Common myeloid progenitor, CD34-positive (primary cell): ENCODE results near the gene LPP.

Experiments used
- CTCF ChIA-PET: fragments of 350-600 bp; sonication (Branson Sonifier 250); formaldehyde crosslinking; loops from one replicate; lab custom pipeline; 2021; ENCODE audit warnings: antibody characterized with exemption; lab: Charles Lee
- POLR2A ChIA-PET: fragments of 350-600 bp; sonication (Branson Sonifier 250); formaldehyde crosslinking; loops from one replicate; lab custom pipeline; 2021; ENCODE audit warnings: antibody characterized with exemption; lab: Charles Lee
- DNase-seq, 3 donors: peaks; one replicate each; pipeline versions ENCODE4 v3.0.0 to v3.0.0-alpha.2; 2013
- H3K27ac ChIP-seq, 2 experiments: 1 replicate in 1 of 2; 2 replicates in 1 of 2; pipeline ENCODE4 v1.7.0; 2013; ENCODE audit warnings: inconsistent platforms in 2 of 2, low read length in 2 of 2, mild to moderate bottlenecking in 2 of 2, low read depth in 1 of 2, moderate library complexity in 1 of 2; ENCODE audit not compliant: severe bottlenecking in 2 of 2, insufficient read depth in 1 of 2, poor library complexity in 1 of 2
- H3K27me3 ChIP-seq, 5 experiments: replicated peaks in 2 of 5; 1 replicate in 3 of 5; 2 replicates in 2 of 5; pipeline versions ENCODE4 v1.6.1 to v1.7.0; 2013; ENCODE audit warnings: low read length in 4 of 5, mild to moderate bottlenecking in 2 of 5, moderate library complexity in 2 of 5, inconsistent platforms in 1 of 5; ENCODE audit not compliant: insufficient read depth in 5 of 5, control insufficient read depth in 4 of 5
- H3K36me3 ChIP-seq, 4 experiments: 1 replicate in 2 of 4; 2 replicates in 2 of 4; pipeline versions ENCODE4 v1.6.1 to v1.7.0; 2013; ENCODE audit warnings: low read length in 3 of 4, control low read depth in 1 of 4, mild to moderate bottlenecking in 1 of 4; ENCODE audit not compliant: control insufficient read depth in 4 of 4, insufficient read depth in 4 of 4
- H3K4me1 ChIP-seq, 4 experiments: 1 replicate in 3 of 4; 2 replicates in 1 of 4; pipeline versions ENCODE4 v1.6.1 to v1.7.1; 2013; ENCODE audit warnings: low read length in 3 of 4, mild to moderate bottlenecking in 3 of 4, control low read depth in 1 of 4, inconsistent platforms in 1 of 4, moderate library complexity in 1 of 4; ENCODE audit not compliant: control insufficient read depth in 4 of 4, insufficient read depth in 4 of 4; ENCODE audit errors: control extremely low read depth in 1 of 4
- H3K4me3 ChIP-seq, 7 experiments: 1 replicate in 4 of 7; 2 replicates in 3 of 7; pipeline versions ENCODE4 v1.5.1 to v1.7.0; 2013; ENCODE audit warnings: mild to moderate bottlenecking in 7 of 7, low read length in 6 of 7, moderate library complexity in 6 of 7, inconsistent platforms in 2 of 7, low read depth in 2 of 7, control low read depth in 1 of 7; ENCODE audit not compliant: insufficient read depth in 4 of 7, control insufficient read depth in 1 of 7; ENCODE audit errors: extremely low read depth in 1 of 7
- H3K9me3 ChIP-seq, 5 experiments: 1 replicate in 4 of 5; 2 replicates in 1 of 5; pipeline versions ENCODE4 v1.6.1 to v1.7.1; 2013; ENCODE audit warnings: low read length in 4 of 5, mild to moderate bottlenecking in 2 of 5, inconsistent platforms in 1 of 5, low read depth in 1 of 5, moderate library complexity in 1 of 5; ENCODE audit not compliant: control insufficient read depth in 4 of 5, insufficient read depth in 2 of 5; ENCODE audit errors: control extremely low read depth in 1 of 5
- WGBS: methylation state at CpG from one replicate; pipeline ENCODE4 v1.1.5; 2013; ENCODE audit not compliant: insufficient coverage; 5-methylcytosine and 5-hydroxymethylcytosine counted together

Gene LPP

DNA sequence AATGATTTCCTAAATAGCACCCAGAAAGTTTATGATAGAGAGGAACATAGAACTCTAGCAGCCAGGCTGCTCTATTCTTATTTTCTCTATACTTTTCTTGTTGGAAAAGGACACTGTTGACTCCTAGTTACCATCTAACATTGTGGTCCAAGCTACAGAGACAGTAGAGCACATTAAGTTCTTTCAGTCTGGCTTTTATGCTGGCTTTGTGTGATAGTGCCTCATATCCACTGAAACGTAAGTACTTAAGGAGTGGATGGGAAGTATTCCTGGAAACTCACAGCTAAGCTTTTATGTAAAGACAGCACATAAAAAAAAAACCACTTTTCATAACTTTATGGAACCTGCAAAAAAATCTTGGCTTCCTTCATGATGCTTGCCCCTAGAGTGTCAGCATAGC lies 537.7 kb downstream of the LPP start:
- no peaks in the 10 kb centered on the region for H3K36me3 ChIP-seq
- H3K27me3 ChIP-seq, result no peaks in the 10 kb centered on the region
- ChIA-PET POLR2A (no interaction called here), CTCF (interaction anchor here (1.7 kb wide), 1 partner anchor 17 kb away, joined by 4 read pairs; no protein-coding TSS in a partner anchor)
- WGBS, result no CpG with 5 or more reads among the region's 1 CpG
- no peak overlapping the region for H3K4me3 ChIP-seq
- H3K9me3 ChIP-seq, result no peaks in the 10 kb centered on the region
- H3K4me1 ChIP-seq, result peaks cover 9 to 13% (median 12%) of the 10 kb centered on the region in 4 experiments
- no peak overlapping the region for H3K27ac ChIP-seq
- no peak for DNase-seq

DNA sequence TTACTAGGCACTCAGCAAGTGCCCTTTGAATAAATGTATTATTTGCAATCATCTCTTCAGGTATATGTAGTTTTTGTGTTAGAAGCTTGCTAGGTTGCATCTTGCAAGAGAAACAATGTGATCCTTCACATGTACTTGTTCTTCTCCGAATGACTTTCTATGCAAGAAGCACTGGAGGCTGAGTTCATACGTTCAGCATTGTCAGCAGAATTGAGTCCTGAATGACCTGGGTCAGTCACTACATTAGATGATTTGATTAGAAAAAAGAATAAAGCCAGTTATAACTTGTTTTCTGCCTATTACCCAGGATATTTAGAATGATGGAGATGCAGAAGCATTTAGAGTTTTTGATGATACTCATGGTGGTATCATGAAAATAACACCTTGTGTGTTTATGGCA lies 538.7 kb downstream of the LPP start:
- no peak for DNase-seq
- Histone ChIP-seq H3K36me3 (no peaks in the 10 kb centered on the region), H3K4me3 (no peak overlapping the region), H3K4me1 (peaks cover 0 to 6% (median 4%) of the 10 kb centered on the region in 4 experiments), H3K27me3 (no peaks in the 10 kb centered on the region), H3K27ac (no peak overlapping the region), H3K9me3 (no peaks in the 10 kb centered on the region)
- POLR2A ChIA-PET, result no interaction called here
- WGBS, result no CpG with 5 or more reads among the region's 2 CpGs
- CTCF ChIA-PET, result no interaction called here

DNA sequence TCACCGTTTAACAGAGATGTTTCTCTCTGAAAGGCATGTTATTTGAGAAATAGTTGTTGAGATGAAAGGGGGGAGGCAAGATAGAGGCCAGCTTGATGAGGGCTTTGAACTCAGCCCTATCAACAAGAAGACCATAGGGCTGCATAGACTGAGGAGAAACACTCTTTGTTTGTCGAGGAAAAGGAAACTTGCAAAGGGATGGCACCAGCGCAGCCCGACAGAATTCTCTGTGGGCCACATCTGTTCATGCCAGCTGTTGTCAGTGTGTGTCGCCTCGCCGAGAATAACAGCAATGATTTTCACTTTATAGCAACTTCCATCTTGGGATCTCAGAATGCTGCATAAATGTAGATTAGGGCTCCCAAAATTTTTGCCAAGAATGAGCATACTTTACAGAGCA lies 539.5 kb downstream of the LPP start:
- Histone ChIP-seq H3K27ac (no peak overlapping the region), H3K4me3 (no peak overlapping the region), H3K36me3 (no peaks in the 10 kb centered on the region), H3K4me1 (peaks cover 0 to 6% (median 3%) of the 10 kb centered on the region in 4 experiments), H3K9me3 (no peaks in the 10 kb centered on the region), H3K27me3 (no peaks in the 10 kb centered on the region)
- ChIA-PET CTCF (no interaction called here), POLR2A (interaction anchor here (0.7 kb wide), 1 partner anchor 1268 kb away, joined by 3 read pairs; no protein-coding TSS in a partner anchor)
- WGBS, result 97% methylated on average over 7 of the region's 7 CpGs
- DNase-seq, result no peak

GRCh38 chr3:188695241-188695640 lies 541.3 kb downstream of the LPP start:
- POLR2A ChIA-PET, result no interaction called here
- H3K27me3 ChIP-seq, result no peaks in the 10 kb centered on the region
- 94% methylated on average over 3 of the region's 5 CpGs for WGBS
- CTCF ChIA-PET, result interaction anchor here (0.6 to 1.2 kb wide), 2 partner anchors 9 to 558 kb away, joined by 3 read pairs; no protein-coding TSS in a partner anchor
- H3K9me3 ChIP-seq, result no peaks in the 10 kb centered on the region
- H3K36me3 ChIP-seq, result no peaks in the 10 kb centered on the region
- no peak overlapping the region for H3K27ac ChIP-seq
- peaks cover 0 to 8% (median 4%) of the 10 kb centered on the region in 4 experiments for H3K4me1 ChIP-seq
- DNase-seq, result no peak
- no peak overlapping the region for H3K4me3 ChIP-seq

- CTCF ChIA-PET, result interaction anchor here (0.9 to 1.3 kb wide), 2 partner anchors 8 to 11 kb away, joined by 3 read pairs; no protein-coding TSS in a partner anchor
- no peak for DNase-seq
- Histone ChIP-seq H3K27me3 (no peaks in the 10 kb centered on the region), H3K9me3 (no peaks in the 10 kb centered on the region), H3K27ac (no peak overlapping the region), H3K36me3 (no peaks in the 10 kb centered on the region), H3K4me1 (peaks cover 0 to 13% (median 5%) of the 10 kb centered on the region in 4 experiments), H3K4me3 (no peak overlapping the region)
- WGBS, result 98% methylated on average over 7 of the region's 7 CpGs
- POLR2A ChIA-PET, result no interaction called here
These were observed 543.2 kb downstream of the LPP start for GRCh38 chr3:188697127-188697526.

DNA sequence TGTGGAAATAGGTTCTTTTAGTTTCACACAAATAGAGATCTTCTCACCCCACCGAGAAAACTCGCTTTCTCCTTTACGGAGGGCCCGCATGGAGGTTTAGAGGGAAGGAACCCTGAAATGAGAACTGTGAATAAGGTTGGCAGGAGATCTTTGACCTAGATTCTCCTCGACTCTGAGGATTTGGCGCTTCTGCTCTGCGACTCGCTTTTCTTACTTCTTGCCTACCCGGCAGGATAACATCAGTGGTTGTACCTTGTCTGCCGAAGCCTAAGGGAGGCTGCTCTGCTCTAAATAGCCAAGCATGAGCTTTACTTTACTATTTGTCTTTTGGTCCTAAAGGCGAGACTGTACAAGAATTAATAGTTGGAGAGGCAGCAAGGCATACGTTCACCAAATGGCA lies 544.5 kb downstream of the LPP start:
- Histone ChIP-seq H3K4me1 (peaks cover 0 to 13% (median 5%) of the 10 kb centered on the region in 4 experiments), H3K4me3 (no peak overlapping the region), H3K27me3 (no peaks in the 10 kb centered on the region), H3K36me3 (no peaks in the 10 kb centered on the region), H3K27ac (no peak overlapping the region), H3K9me3 (no peaks in the 10 kb centered on the region)
- CTCF ChIA-PET, result no interaction called here
- POLR2A ChIA-PET, result no interaction called here
- 87% methylated on average over 12 of the region's 12 CpGs for WGBS
- DNase-seq, result no peak

DNA sequence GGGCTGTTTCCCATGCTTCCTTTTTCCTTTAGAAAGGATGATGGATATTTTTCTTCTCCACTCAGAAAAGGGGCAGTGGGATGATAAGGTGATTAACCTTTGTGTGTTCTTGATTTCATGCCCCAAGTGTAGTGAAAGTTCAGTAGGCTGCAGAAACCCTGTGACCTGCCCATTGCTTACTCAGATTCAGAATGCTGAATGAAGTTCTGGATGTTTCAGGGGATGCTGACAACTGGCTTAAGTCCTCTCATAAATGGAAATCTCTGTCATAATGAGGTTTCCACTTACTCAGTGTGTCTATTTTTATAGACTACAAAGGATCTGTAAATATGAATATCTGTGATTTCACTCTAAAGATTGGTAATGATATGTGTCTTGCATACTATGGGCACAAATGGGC lies 546.5 kb downstream of the LPP start:
- ChIA-PET CTCF (no interaction called here), POLR2A (no interaction called here)
- no peak overlapping the region for H3K4me3 ChIP-seq
- peaks cover 0 to 13% (median 5%) of the 10 kb centered on the region in 4 experiments for H3K4me1 ChIP-seq
- H3K27ac ChIP-seq, result no peak overlapping the region
- DNase-seq, result no peak
- no peaks in the 10 kb centered on the region for H3K9me3 ChIP-seq
- H3K27me3 ChIP-seq, result no peaks in the 10 kb centered on the region
- no peaks in the 10 kb centered on the region for H3K36me3 ChIP-seq
